Endothelial cell (in vitro differentiated cells): Measurements from ENCODE around the gene SMARCE1. TPM values are rescaled to one million over a fixed set of nuclear protein-coding genes. Genes with fewer than 3 reads are reported as not detected.

Source experiments
- total RNA-seq: library from RNA; stranded (reverse); fragmentation: NEBNext Ultra II Directional; extraction: Animal tissue kit (Norgen Biotek cat#: 25700); gene quantifications from one replicate; pipeline ENCODE4 v1.2.1, GENCODE V29; 2021; ENCODE audit not compliant: unreplicated experiment

SMARCE1 gene
- total RNA-seq, 1 donor from 2014 or later: 138 TPM

Other genes starting within 250 kb of the SMARCE1 start
- 28.3 TPM for gene TOP2A, start 229.9 kb downstream of the SMARCE1 start, total RNA-seq
- gene IGFBP4, start 204.4 kb downstream of the SMARCE1 start, total RNA-seq: 1,531 TPM
- gene TNS4, start 146.2 kb downstream of the SMARCE1 start, total RNA-seq: 0.08 TPM
- gene CCR7, start 82.3 kb downstream of the SMARCE1 start, total RNA-seq: 0.51 TPM
- 1.2 TPM for gene KRT222, start 17.4 kb upstream of the SMARCE1 start, total RNA-seq
- gene KRT24, start 55.9 kb upstream of the SMARCE1 start, total RNA-seq: not detected
- not detected for gene KRT25, start 107.5 kb upstream of the SMARCE1 start, total RNA-seq
- gene KRT26, start 124.4 kb upstream of the SMARCE1 start, total RNA-seq: not detected
- gene KRT27, start 134.7 kb upstream of the SMARCE1 start, total RNA-seq: not detected
- not detected for gene KRT28, start 152.1 kb upstream of the SMARCE1 start, total RNA-seq
- gene KRT10, start 174.8 kb upstream of the SMARCE1 start, total RNA-seq: 28.2 TPM
- not detected for gene KRT12, start 219.4 kb upstream of the SMARCE1 start, total RNA-seq
- gene KRT20, start 237.4 kb upstream of the SMARCE1 start, total RNA-seq: not detected